WTC11 (cell line): ENCODE results near the gene DTNB. TPM values are rescaled to one million over a fixed set of nuclear protein-coding genes. Genes with fewer than 3 reads are reported as not detected.
A peak's percentile ranks its signal among the peaks of the same experiment; 100 is the strongest.

ENCODE experiments used
- ATAC-seq: fragments of 200-7000 bp; cut with Tn5 transposase; 2 replicates; pipeline ENCODE4 v1.10.0; 2021; ENCODE audit warnings: mild to moderate bottlenecking, moderate library complexity
- CTCF ChIA-PET: fragments of 300-600 bp; sonication (Branson Sonifier 250); formaldehyde crosslinking; loops from one replicate; lab custom pipeline; 2021; ENCODE audit warnings: antibody characterized with exemption; lab: Charles Lee
- POLR2A ChIA-PET: fragments of 350-600 bp; sonication (Branson Sonifier 250); formaldehyde crosslinking; loops from one replicate; lab custom pipeline; 2021; ENCODE audit warnings: antibody characterized with exemption; lab: Charles Lee
- DNase-seq: peaks from one replicate; pipeline ENCODE4 v3.0.0; 2021; ENCODE audit warnings: low spot score
- H3K27ac Mint-ChIP-seq: 2 replicates; pipeline ENCODE4 v1.8.0; 2021; ENCODE audit warnings: mixed read lengths
- H3K27me3 Mint-ChIP-seq: 2 replicates; pipeline ENCODE4 v1.8.0; 2021; ENCODE audit warnings: low read depth, mild to moderate bottlenecking, moderate library complexity, mixed read lengths
- H3K36me3 Mint-ChIP-seq: 2 replicates; pipeline ENCODE4 v1.8.0; 2021; ENCODE audit warnings: mixed read lengths
- H3K4me1 Mint-ChIP-seq: 2 replicates; pipeline ENCODE4 v1.8.0; 2022; ENCODE audit warnings: mixed read lengths
- H3K4me3 Mint-ChIP-seq: 2 replicates; pipeline ENCODE4 v1.8.0; 2021; ENCODE audit warnings: mild to moderate bottlenecking, moderate library complexity, mixed read lengths
- H3K9me3 Mint-ChIP-seq: 2 replicates; pipeline ENCODE4 v1.8.0; 2021; ENCODE audit warnings: mixed read lengths
- AFF4 ChIP-seq: sonication (generic); formaldehyde crosslinking; IDR thresholded peaks from 2 replicates; pipeline ENCODE4 v1.8.1; 2023; ENCODE audit warnings: mild to moderate bottlenecking, missing genetic modification reagents, borderline replicate concordance
- AR ChIP-seq: fragments of 250-450 bp; sonication (Bioruptor Pico); IDR thresholded peaks from 2 replicates; pipeline ENCODE4 v1.9.0; 2021; ENCODE audit warnings: mild to moderate bottlenecking
- E2F1 ChIP-seq: sonication (generic); formaldehyde crosslinking; IDR thresholded peaks from 2 replicates; pipeline ENCODE4 v1.8.0; 2022; ENCODE audit warnings: mild to moderate bottlenecking, missing genetic modification reagents
- E2F5 ChIP-seq: sonication (generic); formaldehyde crosslinking; IDR thresholded peaks from 2 replicates; pipeline ENCODE4 v1.8.1; 2022; ENCODE audit warnings: mild to moderate bottlenecking, moderate library complexity, missing genetic modification reagents
- ERG ChIP-seq: fragments of 250-450 bp; sonication (Bioruptor Pico); IDR thresholded peaks from 2 replicates; pipeline ENCODE4 v1.8.0; 2021; ENCODE audit warnings: mild to moderate bottlenecking
- FOXK1 ChIP-seq: sonication (generic); formaldehyde crosslinking; IDR thresholded peaks from 2 replicates; pipeline ENCODE4 v1.8.0; 2022; ENCODE audit warnings: mild to moderate bottlenecking, moderate library complexity, missing genetic modification reagents
- FOXP1 ChIP-seq: sonication (generic); formaldehyde crosslinking; IDR thresholded peaks from 2 replicates; pipeline ENCODE4 v1.8.0; 2022; ENCODE audit warnings: missing genetic modification reagents, mild to moderate bottlenecking, moderate library complexity, borderline replicate concordance
- GRHL2 ChIP-seq: fragments of 250-450 bp; sonication (Bioruptor Pico); IDR thresholded peaks from 2 replicates; pipeline ENCODE4 v1.8.0; 2022; ENCODE audit warnings: mild to moderate bottlenecking, moderate library complexity; ENCODE audit not compliant: insufficient replicate concordance, severe bottlenecking
- IRF2 ChIP-seq: sonication (generic); formaldehyde crosslinking; IDR thresholded peaks from 2 replicates; pipeline ENCODE4 v1.8.0; 2022; ENCODE audit warnings: low read depth, missing genetic modification reagents, borderline replicate concordance
- KAT7 ChIP-seq: sonication (generic); formaldehyde crosslinking; IDR thresholded peaks from 2 replicates; pipeline ENCODE4 v1.8.1; 2023; ENCODE audit warnings: missing genetic modification reagents, mild to moderate bottlenecking, borderline replicate concordance
- MYBL2 ChIP-seq: sonication (generic); formaldehyde crosslinking; IDR thresholded peaks from 2 replicates; pipeline ENCODE4 v1.8.1; 2023; ENCODE audit warnings: mild to moderate bottlenecking, moderate library complexity, missing genetic modification reagents
- OVOL2 ChIP-seq: fragments of 250-450 bp; sonication (Bioruptor Pico); IDR thresholded peaks from 2 replicates; pipeline ENCODE4 v1.9.0; 2021; ENCODE audit warnings: mild to moderate bottlenecking, borderline replicate concordance
- PRRX2 ChIP-seq: fragments of 250-450 bp; sonication (Bioruptor Pico); IDR thresholded peaks from 2 replicates; pipeline ENCODE4 v1.8.0; 2021; ENCODE audit warnings: mild to moderate bottlenecking
- SMAD3 ChIP-seq: sonication (generic); formaldehyde crosslinking; IDR thresholded peaks from 2 replicates; pipeline ENCODE4 v1.8.0; 2022; ENCODE audit warnings: missing genetic modification reagents, mild to moderate bottlenecking, borderline replicate concordance
- SOX15 ChIP-seq: fragments of 250-450 bp; sonication (Bioruptor Pico); IDR thresholded peaks from 2 replicates; pipeline ENCODE4 v1.9.0; 2021; ENCODE audit warnings: mild to moderate bottlenecking
- SP1 ChIP-seq: sonication (generic); formaldehyde crosslinking; conservative IDR thresholded peaks from 2 replicates; pipeline ENCODE4 v1.8.1; 2022; ENCODE audit warnings: missing genetic modification reagents
- TEAD4 ChIP-seq: sonication (generic); formaldehyde crosslinking; IDR thresholded peaks from 2 replicates; pipeline ENCODE4 v1.8.0; 2022; ENCODE audit warnings: mild to moderate bottlenecking, missing genetic modification reagents
- TP53 ChIP-seq: sonication (generic); formaldehyde crosslinking; IDR thresholded peaks from 2 replicates; pipeline ENCODE4 v1.8.1; 2023; ENCODE audit warnings: mild to moderate bottlenecking, missing genetic modification reagents
- ZNF121 ChIP-seq: sonication (generic); formaldehyde crosslinking; IDR thresholded peaks from 2 replicates; pipeline ENCODE4 v1.8.0; 2023; ENCODE audit warnings: missing genetic modification reagents
- ZNF232 ChIP-seq: sonication (generic); formaldehyde crosslinking; IDR thresholded peaks from 2 replicates; pipeline ENCODE4 v1.8.0; 2022; ENCODE audit warnings: mild to moderate bottlenecking, missing genetic modification reagents
- ZNF317 ChIP-seq: sonication (generic); formaldehyde crosslinking; IDR thresholded peaks from 2 replicates; pipeline ENCODE4 v1.8.1; 2023; ENCODE audit warnings: low read depth, mild to moderate bottlenecking, moderate library complexity, missing genetic modification reagents, borderline replicate concordance
- ZNF396 ChIP-seq: fragments of 250-450 bp; sonication (Bioruptor Pico); IDR thresholded peaks from 2 replicates; pipeline ENCODE4 v1.8.0; 2021; ENCODE audit warnings: mild to moderate bottlenecking, moderate library complexity, borderline replicate concordance
- total RNA-seq: library from RNA; stranded (reverse); gene quantifications from 3 replicates; pipeline ENCODE4 v1.2.3, GENCODE V29; 2021
- TF ChIP-seq, protein P1 (sequence below): sonication (generic); formaldehyde crosslinking; IDR thresholded peaks from 2 replicates; pipeline ENCODE4 v1.8.1; 2023; ENCODE audit warnings: mild to moderate bottlenecking, missing genetic modification reagents, moderate library complexity
- TF ChIP-seq, protein P2 (sequence below): sonication (generic); formaldehyde crosslinking; IDR thresholded peaks from 2 replicates; pipeline ENCODE4 v1.8.1; 2023; ENCODE audit warnings: mild to moderate bottlenecking, missing genetic modification reagents

The DTNB gene
- total RNA-seq, 1 experiment from 2014 or later, result 39.9 TPM

- ATAC-seq, result no peak
- H3K27me3 Mint-ChIP-seq, result no peaks in the 10 kb centered on the region
- peaks cover 8% of the 10 kb centered on the region for H3K9me3 Mint-ChIP-seq
- CTCF ChIA-PET, result no interaction called here
- no peak overlapping the region for H3K4me3 Mint-ChIP-seq
- no peak for TF ChIP-seq TEAD4 (CRISPR knock-in tag)
- TF ChIP-seq TP53 (CRISPR knock-in tag), result no peak
- TF ChIP-seq AFF4 (CRISPR knock-in tag), result no peak
- TF ChIP-seq E2F5 (CRISPR knock-in tag), result no peak
- no peak for TF ChIP-seq OVOL2 (CRISPR knock-in tag)
- TF ChIP-seq MYBL2 (CRISPR knock-in tag), result no peak
- TF ChIP-seq, protein P1, sequence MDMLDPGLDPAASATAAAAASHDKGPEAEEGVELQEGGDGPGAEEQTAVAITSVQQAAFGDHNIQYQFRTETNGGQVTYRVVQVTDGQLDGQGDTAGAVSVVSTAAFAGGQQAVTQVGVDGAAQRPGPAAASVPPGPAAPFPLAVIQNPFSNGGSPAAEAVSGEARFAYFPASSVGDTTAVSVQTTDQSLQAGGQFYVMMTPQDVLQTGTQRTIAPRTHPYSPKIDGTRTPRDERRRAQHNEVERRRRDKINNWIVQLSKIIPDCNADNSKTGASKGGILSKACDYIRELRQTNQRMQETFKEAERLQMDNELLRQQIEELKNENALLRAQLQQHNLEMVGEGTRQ (CRISPR knock-in tag), result no peak
- no peak for TF ChIP-seq SMAD3
- no peak for TF ChIP-seq PRRX2 (CRISPR knock-in tag)
- TF ChIP-seq ERG (CRISPR knock-in tag), result no peak
- TF ChIP-seq SOX15 (CRISPR knock-in tag), result no peak
- TF ChIP-seq, protein P2, sequence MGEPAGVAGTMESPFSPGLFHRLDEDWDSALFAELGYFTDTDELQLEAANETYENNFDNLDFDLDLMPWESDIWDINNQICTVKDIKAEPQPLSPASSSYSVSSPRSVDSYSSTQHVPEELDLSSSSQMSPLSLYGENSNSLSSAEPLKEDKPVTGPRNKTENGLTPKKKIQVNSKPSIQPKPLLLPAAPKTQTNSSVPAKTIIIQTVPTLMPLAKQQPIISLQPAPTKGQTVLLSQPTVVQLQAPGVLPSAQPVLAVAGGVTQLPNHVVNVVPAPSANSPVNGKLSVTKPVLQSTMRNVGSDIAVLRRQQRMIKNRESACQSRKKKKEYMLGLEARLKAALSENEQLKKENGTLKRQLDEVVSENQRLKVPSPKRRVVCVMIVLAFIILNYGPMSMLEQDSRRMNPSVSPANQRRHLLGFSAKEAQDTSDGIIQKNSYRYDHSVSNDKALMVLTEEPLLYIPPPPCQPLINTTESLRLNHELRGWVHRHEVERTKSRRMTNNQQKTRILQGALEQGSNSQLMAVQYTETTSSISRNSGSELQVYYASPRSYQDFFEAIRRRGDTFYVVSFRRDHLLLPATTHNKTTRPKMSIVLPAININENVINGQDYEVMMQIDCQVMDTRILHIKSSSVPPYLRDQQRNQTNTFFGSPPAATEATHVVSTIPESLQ (CRISPR knock-in tag), result no peak
- TF ChIP-seq ZNF317 (CRISPR knock-in tag), result no peak
- no peak for TF ChIP-seq ZNF396
- TF ChIP-seq SP1 (CRISPR knock-in tag), result no peak
- peak overlapping the region; percentile 43 for H3K27ac Mint-ChIP-seq
- H3K36me3 Mint-ChIP-seq, result peaks cover 28% of the 10 kb centered on the region
- peaks cover 4% of the 10 kb centered on the region for H3K4me1 Mint-ChIP-seq
- DNase-seq, result no peak
- POLR2A ChIA-PET, result no interaction called here
Observed at GRCh38 chr2:25639696-25640095, 33.7 kb downstream of the DTNB start.

DNA sequence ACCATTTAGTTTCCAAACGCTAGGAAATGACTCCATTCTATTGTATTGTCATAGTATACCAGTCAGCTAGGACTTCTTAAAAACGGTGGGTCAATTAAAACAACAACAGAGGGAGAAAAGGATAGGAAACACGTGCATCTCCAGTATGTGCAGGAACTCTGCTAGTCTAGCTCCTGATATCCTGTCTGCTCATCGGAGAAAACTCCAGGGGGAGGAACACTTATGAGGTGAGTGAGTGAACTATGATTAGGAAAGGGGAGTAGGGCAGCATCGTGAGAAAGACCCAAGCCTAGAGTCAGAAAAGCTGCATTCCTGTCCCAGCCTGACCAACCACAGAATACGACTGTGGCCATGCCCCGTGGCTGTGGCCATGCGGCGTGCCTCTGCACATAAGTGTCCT, 34.2 kb downstream of the DTNB start:
- Mint-ChIP-seq H3K9me3 (peaks cover 8% of the 10 kb centered on the region), H3K36me3 (peaks cover 27% of the 10 kb centered on the region), H3K27me3 (no peaks in the 10 kb centered on the region), H3K4me3 (no peak overlapping the region), H3K27ac (0 out of 2 replicates have a peak overlapping the region, but pooled peaks have one; percentile 2), H3K4me1 (peaks cover 2% of the 10 kb centered on the region)
- DNase-seq (no peak), ATAC-seq (no peak)
- ChIA-PET CTCF (no interaction called here), POLR2A (no interaction called here)
- TF ChIP-seq ZNF121 (no peak), AR (CRISPR knock-in tag) (no peak), FOXK1 (CRISPR knock-in tag) (no peak), ZNF232 (no peak), E2F1 (CRISPR knock-in tag) (no peak), FOXP1 (CRISPR knock-in tag) (no peak), ZNF396 (no peak), IRF2 (no peak), GRHL2 (CRISPR knock-in tag) (no peak), KAT7 (CRISPR knock-in tag) (no peak)
